OCI-LY1 (cell line): ENCODE results near the gene CFAP298.

Source experiments
- EZH2 ChIP-seq: fragments of 200-600 bp; sonication (generic), shearing (Covaris generic); IDR thresholded peaks from 2 replicates; pipeline ENCODE4 v1.8.0; 2017; ENCODE audit warnings: borderline replicate concordance, mixed run types, mild to moderate bottlenecking, antibody characterized with exemption, low read length, moderate library complexity, mixed read lengths
- TF ChIP-seq, protein P1 (sequence below): fragments of 200-600 bp; sonication (generic), shearing (Covaris generic); IDR thresholded peaks from 2 replicates; pipeline ENCODE4 v1.5.1; 2017; ENCODE audit warnings: mild to moderate bottlenecking, antibody characterized with exemption, low read length, moderate library complexity, mixed read lengths

DNA sequence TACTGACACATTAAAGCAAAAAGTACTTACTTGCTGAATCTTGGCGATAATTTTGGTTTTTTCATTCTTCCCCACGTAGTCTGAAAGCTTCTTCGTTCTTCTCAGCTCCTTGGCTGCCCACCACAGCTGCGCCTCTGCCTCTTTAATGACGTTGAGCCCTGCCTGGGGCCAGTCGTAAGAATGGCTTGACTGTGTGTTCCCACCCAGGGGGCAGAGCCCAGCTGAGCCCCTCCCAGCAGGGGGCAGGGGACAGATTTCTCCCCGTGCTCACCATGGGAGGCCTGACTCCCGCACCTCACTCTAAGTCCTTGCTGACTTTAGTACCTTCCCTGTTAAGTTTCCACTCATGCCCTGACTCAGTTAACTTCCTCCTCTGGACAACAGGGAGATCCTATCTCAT is 9.0 kb downstream of the CFAP298 start:
- TF ChIP-seq, protein P1, sequence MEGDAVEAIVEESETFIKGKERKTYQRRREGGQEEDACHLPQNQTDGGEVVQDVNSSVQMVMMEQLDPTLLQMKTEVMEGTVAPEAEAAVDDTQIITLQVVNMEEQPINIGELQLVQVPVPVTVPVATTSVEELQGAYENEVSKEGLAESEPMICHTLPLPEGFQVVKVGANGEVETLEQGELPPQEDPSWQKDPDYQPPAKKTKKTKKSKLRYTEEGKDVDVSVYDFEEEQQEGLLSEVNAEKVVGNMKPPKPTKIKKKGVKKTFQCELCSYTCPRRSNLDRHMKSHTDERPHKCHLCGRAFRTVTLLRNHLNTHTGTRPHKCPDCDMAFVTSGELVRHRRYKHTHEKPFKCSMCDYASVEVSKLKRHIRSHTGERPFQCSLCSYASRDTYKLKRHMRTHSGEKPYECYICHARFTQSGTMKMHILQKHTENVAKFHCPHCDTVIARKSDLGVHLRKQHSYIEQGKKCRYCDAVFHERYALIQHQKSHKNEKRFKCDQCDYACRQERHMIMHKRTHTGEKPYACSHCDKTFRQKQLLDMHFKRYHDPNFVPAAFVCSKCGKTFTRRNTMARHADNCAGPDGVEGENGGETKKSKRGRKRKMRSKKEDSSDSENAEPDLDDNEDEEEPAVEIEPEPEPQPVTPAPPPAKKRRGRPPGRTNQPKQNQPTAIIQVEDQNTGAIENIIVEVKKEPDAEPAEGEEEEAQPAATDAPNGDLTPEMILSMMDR: no peak
- no peak for TF ChIP-seq EZH2
